CD4-positive, alpha-beta T cell (primary cell): ENCODE measurements around the gene MS4A10. TPM values are rescaled to one million over a fixed set of nuclear protein-coding genes. Genes with fewer than 3 reads are reported as not detected.

Experiments
- ATAC-seq: fragments of 200-7000 bp; cut with Tn5 transposase; one replicate; pipeline ENCODE4 v1.10.0; 2022; ENCODE audit warnings: mild to moderate bottlenecking; ENCODE audit not compliant: poor library complexity
- CTCF ChIA-PET: fragments of 350-600 bp; sonication (Branson Sonifier 250); formaldehyde crosslinking; loops from one replicate; lab custom pipeline; 2021; ENCODE audit warnings: antibody characterized with exemption, inconsistent platforms; lab: Charles Lee
- POLR2A ChIA-PET: fragments of 350-600 bp; sonication (Branson Sonifier 250); formaldehyde crosslinking; loops from one replicate; lab custom pipeline; 2021; ENCODE audit warnings: antibody characterized with exemption, inconsistent platforms; lab: Charles Lee
- DNase-seq, 14 experiments: peaks; one replicate each; pipeline ENCODE4 v3.0.0-alpha.2; 2013 to 2020; ENCODE audit warnings: mixed read lengths in 2 of 14
- H3K27ac ChIP-seq, 2 donors: one replicate each; pipeline versions ENCODE4 v1.5.1 to v1.7.0; 2013; ENCODE audit warnings: low read length in 2 of 2, low read depth in 1 of 2, mild to moderate bottlenecking in 1 of 2
- H3K27me3 ChIP-seq, 2 experiments: 1 replicate in 1 of 2; 2 replicates in 1 of 2; pipeline versions ENCODE4 v1.6.1 to v1.7.0; 2013; ENCODE audit warnings: low read length in 2 of 2, control low read depth in 1 of 2, mild to moderate bottlenecking in 1 of 2, moderate library complexity in 1 of 2; ENCODE audit not compliant: insufficient read depth in 2 of 2, control insufficient read depth in 1 of 2
- H3K36me3 ChIP-seq: one replicate; pipeline ENCODE4 v1.6.1; 2013; ENCODE audit warnings: low read length, control low read depth; ENCODE audit not compliant: insufficient read depth
- H3K4me1 ChIP-seq: one replicate; pipeline ENCODE4 v1.6.1; 2013; ENCODE audit warnings: low read length, control low read depth; ENCODE audit not compliant: insufficient read depth
- H3K4me3 ChIP-seq: one replicate; pipeline ENCODE4 v1.5.1; 2013; ENCODE audit warnings: mild to moderate bottlenecking, low read length, moderate library complexity
- H3K9me3 ChIP-seq, 2 experiments: 1 replicate in 1 of 2; 2 replicates in 1 of 2; pipeline versions ENCODE4 v1.6.1 to v1.7.0; 2013; ENCODE audit warnings: low read length in 2 of 2, mild to moderate bottlenecking in 2 of 2, control low read depth in 1 of 2, moderate library complexity in 1 of 2; ENCODE audit not compliant: control insufficient read depth in 1 of 2, insufficient read depth in 1 of 2
- H3K27ac Mint-ChIP-seq: one replicate; pipeline ENCODE4 v1.8.0; 2020; ENCODE audit warnings: mixed read lengths
- H3K27me3 Mint-ChIP-seq: one replicate; pipeline ENCODE4 v1.8.0; 2021; ENCODE audit warnings: mixed read lengths
- H3K36me3 Mint-ChIP-seq: one replicate; pipeline ENCODE4 v1.8.0; 2021; ENCODE audit warnings: low read depth, mixed read lengths
- H3K4me1 Mint-ChIP-seq: one replicate; pipeline ENCODE4 v1.8.0; 2021; ENCODE audit warnings: low read depth, mixed read lengths
- H3K4me3 Mint-ChIP-seq: one replicate; pipeline ENCODE4 v1.8.0; 2020; ENCODE audit warnings: mild to moderate bottlenecking, mixed read lengths
- H3K9me3 Mint-ChIP-seq: one replicate; pipeline ENCODE4 v1.8.0; 2020; ENCODE audit warnings: mixed read lengths
- intact Hi-C, 2 experiments: fragments of 100-400 bp; cut with DNase I in 1 of 2; cut with micrococcal nuclease in 1 of 2; formaldehyde crosslinking; loops; one replicate each; pipeline versions ENCODE4 v1.15.1 to v1.9.0; 2023 to 2025; cut with DNase I, micrococcal nuclease
- total RNA-seq, 174 experiments: library from RNA in 2 of 174; stranded (reverse) in 2 of 174; gene quantifications; one replicate each; pipeline ENCODE4 v1.2.3 and lab custom pipeline; 2021 to 2026
- TF ChIP-seq, protein P1 (sequence below): fragments of 200-600 bp; IDR thresholded peaks from one replicate; pipeline ENCODE4 v1.8.0; 2022; ENCODE audit warnings: antibody characterized with exemption, mild to moderate bottlenecking

The MS4A10 gene
- total RNA-seq, 2 experiments from 2014 or later: not detected

DNA sequence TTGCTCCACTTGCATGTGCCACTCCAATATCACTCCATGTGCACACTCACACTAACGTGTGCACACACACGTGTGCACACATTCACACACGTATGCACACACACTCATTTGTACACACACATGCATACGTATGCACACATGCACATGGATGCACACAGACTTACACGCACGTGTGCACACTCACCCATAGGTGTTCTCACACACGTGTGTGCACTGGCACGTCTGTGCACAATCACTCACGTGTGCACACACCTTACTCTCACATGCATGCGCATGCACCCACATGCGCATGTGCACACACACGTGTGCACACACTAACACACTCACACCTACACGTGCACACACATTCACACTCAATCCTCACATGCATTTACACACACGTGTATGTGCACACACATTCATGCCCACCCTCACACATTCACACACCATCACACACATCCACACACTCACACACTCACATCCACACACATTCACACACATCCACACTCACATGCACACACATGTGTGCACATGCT lies 37.7 kb upstream of the MS4A10 start:
- ChIA-PET CTCF (no interaction called here), POLR2A (no interaction called here)
- TF ChIP-seq, protein P1, sequence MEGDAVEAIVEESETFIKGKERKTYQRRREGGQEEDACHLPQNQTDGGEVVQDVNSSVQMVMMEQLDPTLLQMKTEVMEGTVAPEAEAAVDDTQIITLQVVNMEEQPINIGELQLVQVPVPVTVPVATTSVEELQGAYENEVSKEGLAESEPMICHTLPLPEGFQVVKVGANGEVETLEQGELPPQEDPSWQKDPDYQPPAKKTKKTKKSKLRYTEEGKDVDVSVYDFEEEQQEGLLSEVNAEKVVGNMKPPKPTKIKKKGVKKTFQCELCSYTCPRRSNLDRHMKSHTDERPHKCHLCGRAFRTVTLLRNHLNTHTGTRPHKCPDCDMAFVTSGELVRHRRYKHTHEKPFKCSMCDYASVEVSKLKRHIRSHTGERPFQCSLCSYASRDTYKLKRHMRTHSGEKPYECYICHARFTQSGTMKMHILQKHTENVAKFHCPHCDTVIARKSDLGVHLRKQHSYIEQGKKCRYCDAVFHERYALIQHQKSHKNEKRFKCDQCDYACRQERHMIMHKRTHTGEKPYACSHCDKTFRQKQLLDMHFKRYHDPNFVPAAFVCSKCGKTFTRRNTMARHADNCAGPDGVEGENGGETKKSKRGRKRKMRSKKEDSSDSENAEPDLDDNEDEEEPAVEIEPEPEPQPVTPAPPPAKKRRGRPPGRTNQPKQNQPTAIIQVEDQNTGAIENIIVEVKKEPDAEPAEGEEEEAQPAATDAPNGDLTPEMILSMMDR: no peak
- no peak overlapping the region for H3K27ac ChIP-seq
- H3K4me1 ChIP-seq: no peaks in the 10 kb centered on the region
- peaks cover 2% of the 10 kb centered on the region for H3K9me3 Mint-ChIP-seq
- H3K27me3 ChIP-seq: peaks cover 0 to 2% of the 10 kb centered on the region in 2 experiments
- ATAC-seq (no peak), DNase-seq (no peak)
- no peaks in the 10 kb centered on the region for H3K9me3 ChIP-seq
- H3K36me3 Mint-ChIP-seq: no peaks in the 10 kb centered on the region
- no peak overlapping the region for H3K4me3 Mint-ChIP-seq
- peaks cover 36% of the 10 kb centered on the region for H3K27me3 Mint-ChIP-seq
- H3K27ac Mint-ChIP-seq: no peak overlapping the region
- no peaks in the 10 kb centered on the region for H3K36me3 ChIP-seq
- no peaks in the 10 kb centered on the region for H3K4me1 Mint-ChIP-seq
- intact Hi-C loops: no loop called here
- H3K4me3 ChIP-seq: no peak overlapping the region

DNA sequence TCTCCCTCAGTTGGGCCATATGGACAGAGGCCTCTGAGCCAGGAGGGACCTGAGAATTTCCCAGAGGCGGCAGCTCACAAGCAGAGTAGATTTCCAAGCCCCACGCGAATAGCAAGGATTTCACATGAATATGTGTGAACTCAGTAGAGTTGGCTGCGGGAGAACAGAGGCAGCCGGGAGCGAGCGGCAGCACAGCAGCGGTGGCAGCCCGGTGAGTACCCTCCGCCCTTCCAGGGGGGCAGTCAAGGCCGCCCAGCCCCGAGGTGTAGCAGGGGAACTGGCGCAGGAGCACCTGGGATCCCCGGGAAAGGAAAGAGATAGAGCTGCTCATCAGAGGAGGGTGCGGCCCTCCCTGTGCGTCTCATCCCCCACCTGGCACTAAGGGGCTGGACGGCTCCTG lies 36.9 kb upstream of the MS4A10 start:
- H3K27me3 ChIP-seq: peaks cover 2 to 6% of the 10 kb centered on the region in 2 experiments
- TF ChIP-seq, protein P1: no peak
- no peak for DNase-seq
- H3K4me1 ChIP-seq: no peaks in the 10 kb centered on the region
- Mint-ChIP-seq H3K27me3 (peaks cover 44% of the 10 kb centered on the region), H3K4me1 (no peaks in the 10 kb centered on the region), H3K9me3 (peaks cover 2% of the 10 kb centered on the region), H3K4me3 (no peak overlapping the region), H3K36me3 (no peaks in the 10 kb centered on the region), H3K27ac (no peak overlapping the region)
- POLR2A ChIA-PET: no interaction called here
- H3K27ac ChIP-seq: no peak overlapping the region
- H3K4me3 ChIP-seq: no peak overlapping the region
- CTCF ChIA-PET: no interaction called here
- no peaks in the 10 kb centered on the region for H3K36me3 ChIP-seq
- H3K9me3 ChIP-seq: no peaks in the 10 kb centered on the region
- no peak for ATAC-seq
- intact Hi-C loops: no loop called here

DNA sequence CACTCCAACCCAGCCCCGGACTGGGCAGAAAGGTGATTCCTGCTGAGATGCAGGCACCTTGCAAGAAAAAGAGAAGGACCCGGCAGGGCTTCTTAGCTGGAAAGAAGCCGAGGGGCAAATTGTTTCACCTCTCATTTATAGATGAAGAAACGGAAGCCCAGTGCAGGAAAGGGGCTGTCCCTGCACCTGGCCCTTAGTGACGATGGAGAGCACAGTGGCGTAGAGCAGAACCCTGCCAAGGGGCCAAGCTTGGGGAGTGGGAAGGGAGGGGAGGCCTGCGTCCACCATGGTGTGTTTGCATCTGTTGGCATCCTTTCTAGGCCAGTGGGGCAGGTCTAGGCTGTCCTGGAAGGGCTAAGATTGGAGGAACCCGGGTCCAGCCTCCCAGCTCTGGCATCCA lies 36.3 kb upstream of the MS4A10 start:
- ChIA-PET CTCF (no interaction called here), POLR2A (no interaction called here)
- Histone ChIP-seq H3K4me1 (no peaks in the 10 kb centered on the region), H3K36me3 (no peaks in the 10 kb centered on the region), H3K9me3 (no peaks in the 10 kb centered on the region), H3K4me3 (no peak overlapping the region), H3K27ac (no peak overlapping the region), H3K27me3 (peaks cover 5 to 6% of the 10 kb centered on the region in 2 experiments)
- intact Hi-C loops: no loop called here
- Mint-ChIP-seq H3K27me3 (peaks cover 43% of the 10 kb centered on the region), H3K4me1 (no peaks in the 10 kb centered on the region), H3K27ac (no peak overlapping the region), H3K4me3 (no peak overlapping the region), H3K9me3 (peaks cover 2% of the 10 kb centered on the region), H3K36me3 (no peaks in the 10 kb centered on the region)
- TF ChIP-seq, protein P1: no peak
- ATAC-seq (no peak), DNase-seq (no peak)
